IPS-NIHi11 (cell line): Measurements from ENCODE around the gene SEMA3B.
"Not testable (repeated sequence)": the region's sequence is repeated elsewhere in the genome, so short reads cannot be mapped to it uniquely, and the experiment has no call there.

ENCODE experiments used
- DNase-seq: peaks from one replicate; pipeline ENCODE4 v3.0.0; 2012; ENCODE audit warnings: mixed read lengths, low spot score

The SEMA3B gene

GRCh38 chr3:50258979-50259378 lies 10.0 kb upstream of the SEMA3B start:
- DNase-seq = no peak

GRCh38 chr3:50259432-50260026 lies 9.4 kb upstream of the SEMA3B start:
- DNase-seq = no peak

GRCh38 chr3:50260027-50260941 lies 8.7 kb upstream of the SEMA3B start:
- DNase-seq = peak; percentile 95

GRCh38 chr3:50260942-50261441 lies 8.0 kb upstream of the SEMA3B start:
- DNase-seq = no peak

GRCh38 chr3:50261505-50261904 lies 7.4 kb upstream of the SEMA3B start:
- no peak for DNase-seq

- not testable (repeated sequence) for DNase-seq
Observed at GRCh38 chr3:50262200-50262599, 6.7 kb upstream of the SEMA3B start.

- no peak for DNase-seq
Observed at GRCh38 chr3:50262778-50263177, 6.2 kb upstream of the SEMA3B start.

- no peak for DNase-seq
Observed at GRCh38 chr3:50263478-50264382, 5.2 kb upstream of the SEMA3B start.

- DNase-seq = peak; percentile 89
Observed at GRCh38 chr3:50264383-50264963, 4.5 kb upstream of the SEMA3B start.

- DNase-seq = no peak
Observed at GRCh38 chr3:50264964-50265485, 3.9 kb upstream of the SEMA3B start.

- no peak for DNase-seq
Observed at GRCh38 chr3:50265571-50265970, 3.4 kb upstream of the SEMA3B start.

- no peak for DNase-seq
Observed at GRCh38 chr3:50266017-50266416, 2.9 kb upstream of the SEMA3B start.

- no peak for DNase-seq
Observed at GRCh38 chr3:50266836-50267235, 2.1 kb upstream of the SEMA3B start.

- DNase-seq = peak; percentile 58
Observed at GRCh38 chr3:50267280-50267913, 1.6 kb upstream of the SEMA3B start.

GRCh38 chr3:50268276-50268675 lies 671 bp upstream of the SEMA3B start:
- DNase-seq = no peak

- DNase-seq = no peak
Observed at GRCh38 chr3:50269460-50269859, 513 bp downstream of the SEMA3B start.

GRCh38 chr3:50269977-50270413 lies 1.0 kb downstream of the SEMA3B start:
- DNase-seq = no peak

- no peak for DNase-seq
Observed at GRCh38 chr3:50270422-50271224, 1.7 kb downstream of the SEMA3B start.

- no peak for DNase-seq
Observed at GRCh38 chr3:50271314-50271936, 2.5 kb downstream of the SEMA3B start.

- not testable (repeated sequence) for DNase-seq
Observed at GRCh38 chr3:50272538-50272910, 3.6 kb downstream of the SEMA3B start.
